ENCODE data around the gene CCRL2.
"Not testable (repeated sequence)": the region's sequence is repeated elsewhere in the genome, so short reads cannot be mapped to it uniquely, and the experiment has no call there.

Gene CCRL2

GRCh38 chr3:46429671-46430070, 22.6 kb downstream of the CCRL2 start:
- no peak for DNase-seq

DNA sequence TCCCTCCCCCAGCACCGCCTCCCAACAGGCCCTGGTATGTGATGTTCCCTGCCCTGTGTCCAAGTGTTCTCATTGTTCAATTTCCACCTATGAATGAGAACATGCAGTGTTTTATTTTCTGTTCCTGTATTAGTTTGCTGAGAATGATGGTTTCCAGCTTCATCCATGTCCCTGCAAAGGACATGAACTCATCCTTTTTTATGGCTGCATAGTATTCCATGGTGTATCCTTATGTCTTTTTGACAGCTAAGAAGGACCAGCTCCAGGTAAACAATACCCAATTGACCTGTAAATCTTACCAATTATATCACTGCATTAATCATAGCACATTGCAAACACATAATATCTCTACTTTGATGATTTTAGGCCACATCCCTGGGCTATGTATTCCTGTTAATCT, 23.8 kb downstream of the CCRL2 start:
- not testable (repeated sequence) for DNase-seq

DNA sequence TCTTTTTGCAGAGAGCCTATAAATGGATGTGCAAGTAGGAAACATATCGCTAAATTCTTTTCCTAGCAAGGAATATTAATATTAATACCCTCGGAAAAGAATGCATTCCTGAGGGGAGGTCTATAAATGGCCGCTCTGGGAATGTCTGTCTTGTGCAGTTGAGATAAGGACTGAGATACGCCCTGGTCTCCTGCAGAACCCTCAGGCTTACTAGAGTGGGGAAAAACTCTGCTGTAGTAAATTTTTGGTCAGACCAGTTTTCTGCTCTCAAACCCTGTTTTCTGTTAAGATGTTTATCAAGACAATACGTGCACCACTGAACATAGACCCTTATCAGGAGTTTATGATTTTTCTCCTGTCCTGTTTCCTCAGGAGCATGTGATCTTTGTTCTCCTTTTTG, 24.8 kb downstream of the CCRL2 start:
- DNase-seq = not testable (repeated sequence)

DNA sequence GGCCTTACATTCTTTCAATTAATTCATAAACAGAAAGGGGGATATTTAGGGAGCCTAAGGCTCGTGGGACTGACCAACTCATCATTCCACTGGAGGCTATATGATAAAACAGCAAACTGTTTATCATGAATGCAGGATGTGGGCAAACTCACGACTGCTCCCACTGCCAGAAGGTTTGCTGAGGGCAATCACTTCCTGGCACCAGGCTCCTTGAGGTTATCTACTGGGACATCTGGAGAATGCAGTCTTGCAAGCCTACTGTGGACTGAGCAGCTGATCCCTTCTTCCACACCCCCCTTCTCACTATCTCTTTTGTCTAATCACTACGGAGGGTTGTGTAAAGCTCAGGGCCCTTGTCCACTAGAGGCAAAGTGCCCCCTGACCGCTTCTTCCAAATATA, 26.1 kb downstream of the CCRL2 start:
- DNase-seq = peak; percentile 23

DNA sequence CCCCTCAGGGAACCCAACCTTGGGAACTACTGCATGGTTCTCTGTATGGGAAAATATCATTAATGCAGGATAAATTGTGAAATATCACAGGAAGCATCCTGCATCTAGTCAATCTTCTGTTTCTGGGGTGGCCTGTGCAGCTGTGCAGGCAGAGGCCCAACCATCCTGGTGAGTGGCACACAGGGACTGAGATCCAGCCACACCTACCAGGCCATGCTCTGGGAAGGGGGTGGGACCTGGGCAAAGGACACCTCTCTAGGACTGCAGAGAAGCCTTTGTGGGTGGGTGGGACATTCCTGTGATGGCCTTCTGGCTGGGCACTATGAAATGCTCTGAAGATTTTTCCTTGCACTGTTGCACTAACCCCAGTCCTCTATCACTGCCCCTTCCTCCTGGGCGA, 26.8 kb downstream of the CCRL2 start:
- no peak for DNase-seq

GRCh38 chr3:46435081-46435726, 28.1 kb downstream of the CCRL2 start:
- DNase-seq = no peak

DNA sequence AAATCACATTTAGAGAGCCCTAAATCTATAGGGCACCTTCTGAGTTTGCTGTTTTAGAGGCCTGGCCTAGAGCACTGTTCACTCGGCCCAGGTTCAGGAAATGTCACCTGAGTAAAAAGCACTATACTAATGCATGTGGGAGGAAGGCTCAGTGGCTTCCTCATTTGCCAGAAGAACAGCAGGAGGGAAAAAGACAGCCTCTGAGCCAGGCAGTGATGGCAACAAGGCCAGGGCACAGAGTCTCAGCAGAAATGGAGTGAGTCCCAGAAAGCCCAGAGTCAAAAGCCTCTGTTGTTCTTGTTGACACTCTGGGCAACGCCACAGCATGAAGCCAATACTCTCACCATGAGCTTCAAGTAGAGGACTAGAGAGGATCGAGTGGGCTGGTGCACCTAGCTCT, 31.8 kb downstream of the CCRL2 start:
- DNase-seq = no peak

- DNase-seq = peak; percentile 90
Observed at GRCh38 chr3:46440531-46441294, 33.7 kb downstream of the CCRL2 start.

- DNase-seq = peak; percentile 48
Observed at GRCh38 chr3:46442576-46443530, 35.8 kb downstream of the CCRL2 start.

GRCh38 chr3:46447228-46447985, 40.3 kb downstream of the CCRL2 start:
- DNase-seq = peak; percentile 57

GRCh38 chr3:46448721-46449120, 41.7 kb downstream of the CCRL2 start:
- no peak for DNase-seq

DNA sequence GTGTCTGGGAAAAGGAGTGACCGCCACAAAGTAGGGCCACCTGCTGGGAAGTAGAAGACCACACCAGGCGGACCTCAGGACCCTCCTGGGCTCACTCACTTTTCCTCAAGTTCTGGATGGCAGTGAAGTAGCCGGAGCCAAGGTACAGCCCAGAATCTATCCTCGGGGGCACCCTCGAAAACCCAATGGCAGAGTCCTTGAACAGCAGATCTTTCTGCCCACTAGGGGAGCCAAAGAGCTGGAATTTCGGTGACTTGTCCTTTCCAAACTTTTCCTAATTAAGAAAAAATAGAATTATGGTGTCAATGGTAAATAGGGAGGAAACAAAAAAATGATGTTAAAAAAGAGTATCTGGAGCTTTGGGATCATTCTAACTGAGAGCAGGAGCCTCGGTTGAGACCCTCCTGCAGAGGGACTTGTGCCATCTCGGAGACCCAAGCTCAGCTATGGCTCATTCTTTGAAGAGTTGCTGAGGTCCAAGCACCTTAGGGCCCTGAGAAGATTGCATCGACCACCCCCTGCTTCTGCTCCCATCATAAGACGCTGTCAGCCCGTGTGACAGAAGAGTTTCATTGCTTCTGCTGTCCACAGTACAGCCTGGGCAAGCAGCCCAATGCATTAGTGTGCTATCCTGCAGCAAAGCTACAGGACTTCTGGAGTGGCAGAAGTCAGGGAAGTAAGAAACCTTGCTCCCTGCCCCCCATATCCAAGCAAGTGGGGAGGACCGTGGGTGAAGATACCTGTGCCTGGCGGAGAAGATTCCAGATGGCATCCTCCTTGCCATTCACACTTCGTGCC, 42.9 kb downstream of the CCRL2 start:
- DNase-seq = no peak

- no peak for DNase-seq
Observed at GRCh38 chr3:46453526-46454208, 46.6 kb downstream of the CCRL2 start.

GRCh38 chr3:46454209-46454595, 47.1 kb downstream of the CCRL2 start:
- no peak for DNase-seq

DNA sequence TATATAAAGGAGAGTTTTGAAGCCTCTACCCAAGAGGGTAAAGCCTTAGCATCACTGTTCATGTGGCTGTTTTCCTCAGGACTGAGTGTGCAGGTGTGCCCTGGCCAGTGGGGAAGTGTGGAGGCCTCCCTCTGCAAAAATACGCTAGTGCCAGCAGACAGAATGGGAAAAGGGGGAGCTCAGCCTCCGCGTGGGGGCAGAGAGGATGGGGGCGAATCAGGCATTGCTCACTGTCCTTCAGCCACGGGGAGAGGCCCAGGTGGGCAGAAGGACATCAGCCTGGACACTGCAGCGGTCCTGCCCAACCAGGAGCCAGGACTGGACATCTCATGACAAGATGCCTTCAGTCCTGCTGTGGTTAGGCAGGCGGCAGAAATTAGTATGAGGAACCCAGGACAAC, 47.5 kb downstream of the CCRL2 start:
- no peak for DNase-seq

GRCh38 chr3:46455231-46456115, 48.4 kb downstream of the CCRL2 start:
- no peak for DNase-seq

- DNase-seq = no peak
Observed at GRCh38 chr3:46456118-46456517, 49.1 kb downstream of the CCRL2 start.
